Epithelial cell of proximal tubule (primary cell): ENCODE data around the gene OTOS. TPM values are rescaled to one million over a fixed set of nuclear protein-coding genes. Genes with fewer than 3 reads are reported as not detected.

ENCODE experiments used
- DNase-seq: peaks from one replicate; pipeline ENCODE4 v3.0.0-alpha.2; 2011; ENCODE audit warnings: low read depth
- H3K4me3 ChIP-seq: 2 replicates; pipeline ENCODE4 v1.5.1; 2011; ENCODE audit warnings: low read depth, mild to moderate bottlenecking, low read length
- CTCF ChIP-seq: conservative IDR thresholded peaks from 2 replicates; pipeline ENCODE4 v1.5.1; 2012; ENCODE audit warnings: low read depth, mild to moderate bottlenecking, low read length
- total RNA-seq: library from RNA; depleted of rRNA; stranded (reverse); fragments of >200 nt; gene quantifications from 2 replicates; pipeline ENCODE4 v1.2.3, GENCODE V29; 2015

OTOS gene
- total RNA-seq, 1 donor from 2014 or later = not detected

- no peak for DNase-seq
- no peak overlapping the region for H3K4me3 ChIP-seq
- no peak for TF ChIP-seq CTCF
Measured at GRCh38 chr2:240121675-240122074, 18.8 kb downstream of the OTOS start.

GRCh38 chr2:240121190-240121589 lies 19.3 kb downstream of the OTOS start:
- TF ChIP-seq CTCF = no peak
- no peak overlapping the region for H3K4me3 ChIP-seq
- DNase-seq = no peak

GRCh38 chr2:240114233-240114632 lies 26.2 kb downstream of the OTOS start:
- no peak for DNase-seq
- TF ChIP-seq CTCF = no peak
- H3K4me3 ChIP-seq = no peak overlapping the region

GRCh38 chr2:240112914-240113690 lies 27.4 kb downstream of the OTOS start:
- H3K4me3 ChIP-seq = no peak overlapping the region
- TF ChIP-seq CTCF = no peak
- no peak for DNase-seq

- no peak overlapping the region for H3K4me3 ChIP-seq
- TF ChIP-seq CTCF = no peak
- no peak for DNase-seq
Measured at GRCh38 chr2:240111253-240111652, 29.2 kb downstream of the OTOS start.

- no peak for TF ChIP-seq CTCF
- no peak overlapping the region for H3K4me3 ChIP-seq
- DNase-seq = no peak
Measured at GRCh38 chr2:240109386-240109785, 31.1 kb downstream of the OTOS start.

GRCh38 chr2:240107477-240107796 lies 33.0 kb downstream of the OTOS start:
- no peak for TF ChIP-seq CTCF
- no peak for DNase-seq
- no peak overlapping the region for H3K4me3 ChIP-seq
